NCI-H748 (cell line): Measurements from ENCODE around the gene XRCC4.
"Not testable (repeated sequence)": the region's sequence is repeated elsewhere in the genome, so short reads cannot be mapped to it uniquely, and the experiment has no call there.

Experiments
- DNase-seq: peaks from one replicate; lab custom pipeline; 2025; ENCODE audit not compliant: unreplicated experiment; lab: John Stamatoyannopoulos, UW

The XRCC4 gene

DNA sequence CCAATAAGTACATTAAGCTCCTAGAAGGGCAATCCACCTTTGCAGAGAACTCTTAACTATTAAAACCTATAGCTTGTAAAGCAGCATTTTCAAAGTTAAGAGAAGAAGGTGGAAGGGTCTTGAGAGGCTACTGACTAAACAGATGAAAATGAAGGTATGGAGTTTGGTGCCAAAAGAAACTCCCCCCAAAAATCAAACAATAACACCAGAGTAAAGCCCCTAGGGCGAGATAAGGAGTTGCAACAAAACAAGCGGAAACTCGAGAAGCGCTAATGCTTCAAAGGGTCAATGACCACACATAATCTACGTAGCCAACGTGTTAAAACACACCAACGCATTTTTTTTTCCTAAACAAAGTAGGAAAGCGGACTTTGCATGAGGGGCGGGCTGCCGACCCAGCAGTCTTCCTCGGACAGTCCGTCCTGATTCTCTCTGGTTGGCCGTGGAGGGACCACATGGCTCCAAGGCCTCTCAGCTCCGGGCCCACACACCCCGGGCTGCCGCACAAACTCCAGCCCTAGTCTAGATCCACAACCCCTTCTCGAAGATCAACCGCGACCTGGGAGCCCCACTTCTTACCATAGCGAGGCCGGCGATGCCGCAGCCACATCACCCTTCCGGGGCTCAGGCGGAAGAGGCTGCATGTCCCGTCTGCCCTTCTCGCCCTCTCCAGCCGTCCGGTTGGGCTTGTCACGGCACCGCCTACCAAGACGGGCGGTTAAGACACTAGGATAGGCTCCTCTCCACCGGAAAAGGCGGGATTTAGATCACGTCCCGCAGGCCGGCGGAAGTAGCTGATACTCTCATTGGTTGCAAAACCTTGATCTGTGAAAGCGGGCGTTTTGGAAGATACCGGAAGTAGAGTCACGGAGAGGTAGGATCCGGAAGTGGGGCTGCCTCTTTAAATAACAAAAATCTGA, at the start of gene XRCC4, which contains the start of gene TMEM167A:
Gene XRCC4 (plus strand): TSS at position 806 of the 920 bp plus-strand sequence. CDS start 27,373 bp downstream, outside the sequence.
Gene TMEM167A (minus strand): TSS at position 653 of the 920 bp plus-strand sequence. CDS start 71 bp downstream, at position 582.
- DNase-seq = peak; percentile 99

DNA sequence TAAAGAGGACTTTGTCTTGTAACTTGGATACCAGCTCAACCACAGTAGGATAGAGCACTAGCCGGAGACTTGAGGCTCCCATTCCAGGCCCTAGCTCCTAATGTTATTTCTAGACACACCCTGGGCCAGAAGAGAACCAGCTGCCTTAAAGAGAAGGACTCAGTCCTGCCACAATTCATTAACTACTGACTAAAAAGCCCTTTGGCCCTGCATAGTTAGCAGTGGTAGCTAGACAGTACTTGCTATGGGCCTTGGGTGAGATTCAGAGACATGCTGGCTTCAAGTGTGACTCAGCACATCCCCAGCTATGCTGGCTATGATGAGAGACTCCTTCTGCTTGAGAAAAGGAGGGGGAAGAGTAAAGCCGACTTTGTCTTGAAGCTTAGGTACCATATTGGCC, 47.4 kb upstream of the XRCC4 start:
- no peak for DNase-seq

GRCh38 chr5:83031381-83031780, 46.0 kb upstream of the XRCC4 start:
- no peak for DNase-seq

- DNase-seq = peak; percentile 87
Observed at GRCh38 chr5:83034036-83034435, 43.3 kb upstream of the XRCC4 start.

DNA sequence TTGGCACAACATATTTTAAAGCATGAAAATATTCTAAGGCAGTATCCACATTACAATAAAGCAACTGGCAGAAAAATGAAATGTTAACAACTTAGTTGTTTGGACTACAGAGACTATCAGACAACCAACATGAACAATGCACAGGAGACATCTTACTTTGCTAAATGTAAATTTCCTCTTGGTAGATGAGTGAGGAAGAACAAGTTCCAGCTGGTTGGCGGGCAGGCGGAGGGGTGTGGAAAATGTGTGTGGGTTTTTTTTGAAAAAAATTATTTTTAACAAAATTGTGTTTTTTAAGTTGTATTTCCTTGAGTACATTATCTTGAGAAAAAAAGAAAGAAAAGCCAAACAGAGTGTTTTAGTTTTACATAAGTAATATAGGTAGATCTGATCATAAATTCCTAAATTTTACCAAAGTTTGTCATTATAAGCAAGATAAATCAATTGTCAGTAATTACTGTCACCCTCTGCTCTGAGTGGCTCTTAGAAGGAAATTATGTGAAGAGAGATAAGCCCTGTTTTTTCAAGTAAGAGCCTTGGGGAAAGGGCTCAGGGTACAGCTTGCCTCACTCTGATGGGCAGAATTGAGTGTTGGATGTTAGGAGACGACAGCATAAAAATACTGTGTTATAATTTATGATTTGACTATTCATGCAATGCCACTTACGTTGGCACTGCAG, 42.7 kb upstream of the XRCC4 start:
- DNase-seq = no peak

DNA sequence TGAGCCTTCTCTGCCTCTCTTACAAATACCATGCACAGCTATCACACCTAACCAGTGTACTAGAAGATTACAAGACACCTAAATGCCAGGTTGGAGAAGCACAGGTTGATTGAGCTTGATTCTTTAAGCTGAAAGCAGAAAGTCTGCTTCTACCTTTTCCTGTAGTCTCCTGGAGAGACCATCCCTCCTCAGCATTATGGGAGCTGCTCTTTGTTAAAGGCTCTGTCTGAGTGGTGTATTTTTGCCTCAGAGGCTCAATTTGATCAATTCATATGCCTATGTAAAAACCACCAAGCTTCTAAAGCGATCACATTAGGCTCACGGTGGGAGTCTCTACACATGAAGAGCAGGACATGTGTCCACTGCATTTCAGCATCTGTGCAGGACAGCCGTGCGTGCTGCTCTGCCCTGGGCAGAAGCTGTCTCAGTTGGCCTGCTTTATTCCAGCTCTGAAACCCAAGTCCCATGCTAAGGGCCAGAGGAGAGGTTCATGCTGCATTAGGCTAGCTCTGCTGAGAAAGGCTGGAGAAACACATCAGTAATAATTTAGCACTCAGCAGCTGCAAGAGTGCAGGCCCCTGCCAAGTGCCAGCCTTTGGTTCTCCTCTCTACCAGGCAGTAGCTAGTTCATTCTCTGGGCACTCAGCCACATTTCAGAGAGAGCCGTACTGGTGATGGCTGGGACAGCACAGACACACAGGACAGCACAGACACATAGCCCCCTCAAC, 41.8 kb upstream of the XRCC4 start:
- peak; percentile 34 for DNase-seq

DNA sequence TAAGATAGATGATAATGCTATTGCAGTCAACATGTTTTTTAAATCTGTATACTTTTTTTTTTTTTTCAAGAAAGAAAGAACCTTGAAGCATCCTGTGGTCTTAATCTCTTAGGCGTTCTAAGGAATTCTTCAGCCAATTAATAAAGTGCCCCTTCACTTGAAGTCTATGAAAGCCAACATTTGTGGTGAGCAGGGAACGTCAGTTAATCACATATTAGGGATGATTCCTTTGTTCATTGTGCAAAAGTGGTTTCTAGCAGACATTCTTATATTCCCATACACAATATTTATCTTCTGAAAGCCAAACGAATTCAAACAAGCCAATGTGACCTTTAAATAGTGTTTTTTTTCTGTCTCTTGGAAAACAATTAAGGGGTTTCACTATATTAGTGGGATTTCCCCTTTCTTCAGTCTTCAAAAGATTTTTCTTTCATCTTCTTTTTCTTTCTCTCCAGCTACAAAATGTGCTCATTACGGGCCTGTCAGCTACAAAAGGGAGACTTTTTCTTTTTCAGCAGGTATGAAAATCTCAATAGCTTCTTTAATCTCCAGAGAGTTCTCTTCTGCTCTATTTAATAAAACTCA, 40.3 kb upstream of the XRCC4 start:
- no peak for DNase-seq

GRCh38 chr5:83038924-83039323, 38.4 kb upstream of the XRCC4 start:
- no peak for DNase-seq

- DNase-seq = no peak
Observed at GRCh38 chr5:83042507-83042906, 34.8 kb upstream of the XRCC4 start.

DNA sequence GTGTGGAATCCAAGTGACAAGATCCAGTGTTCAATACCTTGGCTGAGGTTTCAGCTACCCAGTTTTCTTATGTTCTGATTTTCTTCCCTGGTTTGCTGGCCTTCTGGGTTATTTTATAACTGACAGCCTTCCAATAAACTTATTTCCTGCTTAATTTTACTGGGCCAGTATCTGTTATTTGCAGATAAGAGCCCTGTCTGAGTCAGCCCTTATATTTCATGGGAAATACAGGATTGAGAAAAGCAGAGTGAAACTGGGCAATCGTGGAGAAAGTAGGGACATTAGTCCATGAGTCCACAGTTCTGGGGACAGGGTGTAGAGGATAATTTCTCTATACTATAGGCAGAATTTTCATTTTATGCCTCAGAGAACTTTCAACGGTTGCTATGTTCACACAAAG, 32.4 kb upstream of the XRCC4 start:
- DNase-seq = no peak

DNA sequence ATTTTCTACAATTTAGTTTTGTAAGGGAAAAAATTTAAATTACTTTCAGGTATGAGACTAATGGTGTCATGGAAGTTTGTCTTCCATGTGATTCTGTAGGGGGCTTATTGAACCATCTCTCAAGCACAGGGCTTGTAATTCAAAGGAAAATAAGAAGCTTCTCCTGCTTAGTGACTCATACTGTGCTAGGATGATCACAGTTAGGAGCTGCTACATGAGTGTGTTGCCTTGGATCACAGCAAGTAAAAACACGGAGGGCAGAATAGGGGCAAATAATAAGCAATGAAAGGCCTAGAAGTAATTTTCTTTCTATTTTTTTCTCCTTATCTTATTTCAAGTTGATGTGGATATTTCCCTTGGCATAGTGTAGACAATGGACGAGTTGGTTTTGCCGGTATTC, 29.1 kb upstream of the XRCC4 start:
- no peak for DNase-seq

- DNase-seq = no peak
Observed at GRCh38 chr5:83048811-83049210, 28.5 kb upstream of the XRCC4 start.

DNA sequence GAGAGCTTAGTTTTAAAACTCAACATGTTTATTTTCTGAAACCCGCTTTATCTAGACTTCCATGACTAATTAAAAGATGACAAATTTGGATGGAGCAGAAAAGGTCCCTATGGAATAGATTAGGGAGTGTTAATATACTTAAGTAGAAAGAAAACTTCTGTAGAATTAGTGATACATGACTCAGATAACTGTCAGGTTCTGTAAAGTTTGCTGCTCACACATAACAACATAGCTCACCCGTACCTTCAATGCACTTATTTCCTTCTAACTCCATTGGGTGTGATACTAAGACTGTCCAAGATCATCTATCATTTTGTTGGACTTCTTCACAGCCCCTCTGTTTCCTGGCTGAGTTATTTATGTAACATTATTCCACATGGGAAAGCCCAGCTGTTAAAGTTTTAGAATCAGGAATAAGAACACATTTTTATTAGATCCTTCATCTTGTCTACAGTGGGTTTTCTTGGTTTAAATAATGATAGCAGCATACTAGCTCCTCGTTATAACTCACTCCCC, 27.9 kb upstream of the XRCC4 start:
- no peak for DNase-seq

GRCh38 chr5:83050723-83051340, 26.5 kb upstream of the XRCC4 start:
- DNase-seq = no peak

GRCh38 chr5:83055166-83055565, 22.2 kb upstream of the XRCC4 start:
- no peak for DNase-seq

DNA sequence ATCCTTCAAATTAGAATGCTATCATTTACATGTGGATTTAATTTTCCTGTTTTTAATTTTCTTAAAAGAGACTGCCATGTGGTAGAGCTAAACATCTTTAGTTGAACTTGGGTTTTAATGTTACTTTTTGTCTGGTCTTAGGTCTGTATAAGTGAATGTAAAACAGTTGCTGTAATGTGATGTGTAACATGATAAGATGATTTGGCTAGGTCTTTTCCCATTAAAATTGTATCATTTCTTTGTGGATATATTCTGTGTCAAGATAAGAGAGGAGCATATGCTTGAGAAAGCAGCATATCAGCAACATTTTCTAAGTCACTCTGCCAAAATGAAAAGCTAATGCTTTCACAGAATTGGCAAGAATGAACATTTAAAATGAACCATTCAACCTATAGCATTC, 18.6 kb upstream of the XRCC4 start:
- no peak for DNase-seq

DNA sequence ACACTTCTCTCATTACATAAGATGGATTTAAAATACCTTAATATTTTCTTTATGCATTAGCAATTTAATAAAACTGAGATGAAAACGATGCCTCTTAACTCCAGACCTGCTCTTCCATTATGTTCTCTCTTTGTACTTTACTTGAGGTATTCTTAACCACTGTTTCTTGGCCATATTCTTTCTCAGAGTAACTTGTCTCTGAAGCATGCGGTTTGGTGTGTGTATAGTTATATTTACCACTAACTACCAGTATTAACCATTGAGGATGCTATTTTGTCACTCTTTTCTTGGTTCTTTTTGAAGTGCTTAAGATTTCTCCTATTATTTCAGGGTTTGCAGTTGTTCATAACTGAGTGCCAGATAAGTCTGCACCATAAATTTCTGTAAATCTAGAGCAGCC, 18.0 kb upstream of the XRCC4 start:
- DNase-seq = no peak

DNA sequence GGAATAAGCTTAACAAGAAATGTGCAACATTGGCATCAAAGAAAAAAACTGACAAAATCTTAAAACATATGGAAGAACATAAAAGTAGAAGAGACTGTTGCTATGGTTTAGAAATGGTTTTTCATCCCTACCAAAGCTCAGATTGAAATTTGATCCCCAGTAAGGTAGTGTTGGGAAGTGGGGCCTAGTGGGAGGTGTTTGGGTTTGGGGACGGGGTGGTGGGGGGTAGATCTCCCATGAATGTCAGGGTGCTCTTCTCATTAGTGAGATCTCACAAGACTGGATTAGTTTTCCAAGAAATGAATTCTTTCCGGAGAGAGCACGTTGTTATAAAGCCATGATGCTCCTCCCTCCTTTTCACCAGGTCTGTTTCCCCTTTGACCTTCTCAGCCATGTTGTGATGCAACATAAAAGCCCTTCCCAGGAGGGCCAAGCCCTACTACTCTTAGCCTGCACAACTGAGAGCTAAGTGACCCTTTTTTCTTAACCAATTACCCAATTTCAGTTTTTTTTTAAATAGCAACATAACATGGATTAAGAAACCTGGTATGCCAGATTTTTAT, 10.7 kb upstream of the XRCC4 start:
- peak; percentile 2 for DNase-seq

DNA sequence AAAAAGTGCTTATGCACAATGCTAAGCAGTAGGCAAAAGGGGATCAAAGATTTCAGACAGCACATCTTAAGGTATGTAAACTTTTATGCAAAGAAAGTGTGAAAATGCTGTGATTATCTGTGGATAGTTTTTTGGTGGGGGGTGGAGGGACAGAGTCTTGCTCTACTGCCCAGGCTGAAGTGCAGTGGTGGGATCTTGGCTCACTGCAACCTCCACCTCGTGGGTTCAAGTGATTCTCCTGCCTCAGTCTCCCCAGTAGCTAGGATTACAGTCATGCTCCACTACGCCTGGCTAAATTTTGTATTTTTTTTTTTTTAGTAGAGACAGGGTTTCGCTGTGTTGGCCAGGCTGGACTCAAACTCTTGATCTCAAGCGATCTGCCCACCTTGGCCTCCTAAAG, 10.0 kb upstream of the XRCC4 start:
- DNase-seq = not testable (repeated sequence)
